ENCODE data around the gene EMP3.

The EMP3 gene

DNA sequence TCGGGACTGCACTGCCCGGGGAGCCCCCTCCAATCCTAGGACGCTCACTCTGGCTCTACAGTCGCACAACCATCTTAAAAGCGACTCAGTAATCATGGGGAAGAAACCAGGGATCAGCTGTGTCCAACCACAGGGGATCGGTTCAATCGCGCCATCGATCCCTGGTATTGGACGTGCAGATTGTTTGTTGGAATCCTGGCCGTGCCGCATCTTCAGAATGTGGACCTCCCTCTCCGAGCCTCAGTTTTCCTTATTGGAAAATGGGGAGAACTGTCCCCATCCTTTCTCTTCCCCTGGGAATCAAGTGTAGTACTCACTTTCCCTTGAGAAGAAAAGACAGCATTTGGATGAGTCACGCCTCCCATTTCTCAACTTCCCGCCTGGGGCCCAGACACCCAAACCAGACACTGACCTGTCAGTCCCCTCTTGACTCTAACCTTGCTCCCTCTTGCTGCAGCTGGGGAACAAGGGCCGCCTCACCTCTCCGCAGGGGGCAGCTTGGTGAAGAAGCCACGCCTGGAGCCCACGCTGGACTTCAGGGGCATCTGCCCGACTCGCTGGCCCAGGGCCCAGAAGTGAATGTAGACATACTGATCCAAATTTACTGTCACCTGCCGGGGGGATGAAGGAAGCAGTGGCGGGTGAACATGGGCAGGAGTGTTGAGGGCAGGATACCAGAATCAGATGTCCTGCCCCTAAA is 17.6 kb downstream of the EMP3 start:
- no peaks in the 10 kb centered on the region for H3K27me3 ChIP-seq (ENCODE audit: insufficient read depth, low read length)
- no peaks in the 10 kb centered on the region for H3K4me1 ChIP-seq (ENCODE audit: insufficient read depth, low read length)
- no peak overlapping the region for H3K4me3 ChIP-seq (ENCODE audit: low read length)
- no peak overlapping the region for H2AFZ ChIP-seq (ENCODE audit: low read depth, low read length)
- no peaks in the 10 kb centered on the region for H3K36me3 ChIP-seq (ENCODE audit: insufficient read depth, low read length)
- H3K9me3 ChIP-seq (ENCODE audit: low read length): no peaks in the 10 kb centered on the region

DNA sequence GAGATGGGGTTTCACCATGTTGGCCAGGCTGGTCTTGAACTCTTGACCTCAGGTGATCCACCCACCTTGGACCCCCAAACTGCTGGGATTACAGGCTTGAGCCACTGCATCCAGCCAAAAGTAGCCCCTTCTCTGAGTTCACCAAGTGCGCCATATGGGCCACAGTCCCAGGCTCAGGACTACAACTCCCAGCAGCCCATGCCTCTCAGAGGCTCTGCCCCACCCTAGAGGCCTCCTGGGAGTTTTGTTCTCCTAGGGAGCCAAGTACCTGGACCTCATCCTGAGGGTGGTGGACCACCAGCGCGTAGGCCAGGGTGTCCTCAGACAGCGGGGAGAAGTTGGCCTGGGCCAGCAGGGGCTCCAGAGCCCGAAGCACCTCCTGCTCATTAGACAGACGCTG is 19.5 kb downstream of the EMP3 start:
- H3K4me3 ChIP-seq (ENCODE audit: low read length): no peak overlapping the region
- H3K36me3 ChIP-seq (ENCODE audit: insufficient read depth, low read length): no peaks in the 10 kb centered on the region
- H3K9me3 ChIP-seq (ENCODE audit: low read length): no peaks in the 10 kb centered on the region
- H2AFZ ChIP-seq (ENCODE audit: low read depth, low read length): no peak overlapping the region
- no peaks in the 10 kb centered on the region for H3K27me3 ChIP-seq (ENCODE audit: insufficient read depth, low read length)
- no peaks in the 10 kb centered on the region for H3K4me1 ChIP-seq (ENCODE audit: insufficient read depth, low read length)

DNA sequence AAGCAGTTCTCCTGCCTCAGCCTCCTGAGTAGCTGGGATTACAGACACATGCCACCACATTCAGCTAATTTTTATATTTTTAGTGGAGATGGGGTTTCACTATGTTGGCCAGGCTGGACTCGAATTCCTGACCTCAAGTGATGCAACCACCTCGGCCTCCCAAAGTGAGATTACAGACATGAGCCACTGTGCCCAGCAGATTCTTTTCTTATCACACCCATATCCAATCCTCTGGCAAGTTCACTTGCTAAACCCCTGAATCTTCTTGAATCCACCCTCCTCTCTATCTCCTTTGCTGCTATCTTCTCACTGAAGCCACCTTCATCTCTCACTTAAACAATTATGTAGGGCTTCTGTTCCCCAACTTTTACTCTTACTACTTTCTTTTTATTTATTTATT is 20.8 kb downstream of the EMP3 start:
- H3K9me3 ChIP-seq (ENCODE audit: low read length): no peaks in the 10 kb centered on the region
- H2AFZ ChIP-seq (ENCODE audit: low read depth, low read length): no peak overlapping the region
- H3K4me3 ChIP-seq (ENCODE audit: low read length): no peak overlapping the region
- no peaks in the 10 kb centered on the region for H3K36me3 ChIP-seq (ENCODE audit: insufficient read depth, low read length)
- no peaks in the 10 kb centered on the region for H3K27me3 ChIP-seq (ENCODE audit: insufficient read depth, low read length)
- H3K4me1 ChIP-seq (ENCODE audit: insufficient read depth, low read length): no peaks in the 10 kb centered on the region

DNA sequence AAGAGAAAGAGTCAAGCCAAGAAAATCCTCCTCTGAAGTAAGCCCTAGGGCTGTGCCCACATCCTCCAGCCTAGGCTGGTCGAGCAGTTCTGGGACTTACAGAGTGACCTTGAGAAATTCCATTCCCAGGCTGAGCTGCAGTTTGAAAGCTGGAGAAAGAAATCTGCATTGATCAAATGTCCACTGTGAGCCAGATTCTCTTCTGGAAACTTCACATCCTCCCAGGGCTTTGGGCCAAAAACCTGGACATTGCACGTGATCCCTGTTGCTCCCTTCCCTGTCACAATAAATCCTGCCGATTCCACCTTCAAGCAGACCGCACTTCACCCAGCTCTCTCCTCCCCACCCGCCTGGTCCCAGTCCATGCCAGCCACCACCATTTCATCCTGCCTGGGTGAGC is 22.7 kb downstream of the EMP3 start:
- Histone ChIP-seq H3K27me3 (ENCODE audit: insufficient read depth, low read length) (no peaks in the 10 kb centered on the region), H3K9me3 (ENCODE audit: low read length) (no peaks in the 10 kb centered on the region), H3K4me1 (ENCODE audit: insufficient read depth, low read length) (no peaks in the 10 kb centered on the region), H2AFZ (ENCODE audit: low read depth, low read length) (no peak overlapping the region), H3K36me3 (ENCODE audit: insufficient read depth, low read length) (no peaks in the 10 kb centered on the region), H3K4me3 (ENCODE audit: low read length) (no peak overlapping the region)

DNA sequence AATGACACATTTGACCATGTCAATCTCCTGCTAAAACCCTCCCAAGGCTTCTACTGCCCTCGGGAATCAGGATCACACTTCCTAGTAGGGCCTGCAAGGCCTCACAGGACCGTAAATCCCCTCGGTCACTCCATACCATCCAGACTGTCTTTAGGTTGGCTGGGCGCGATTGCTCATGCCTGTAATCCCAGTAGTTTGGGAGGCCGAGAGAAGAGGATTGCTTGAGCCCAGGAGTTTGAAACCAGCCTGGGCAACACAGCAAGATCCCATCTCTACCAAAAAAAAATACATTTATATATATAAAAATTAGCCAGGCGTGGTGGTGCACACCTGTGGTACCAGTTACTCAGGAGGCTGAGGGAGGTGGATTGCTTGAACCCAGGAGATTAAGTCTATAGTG is 23.4 kb downstream of the EMP3 start:
- Histone ChIP-seq H3K4me1 (ENCODE audit: insufficient read depth, low read length) (no peaks in the 10 kb centered on the region), H3K36me3 (ENCODE audit: insufficient read depth, low read length) (no peaks in the 10 kb centered on the region), H3K27me3 (ENCODE audit: insufficient read depth, low read length) (no peaks in the 10 kb centered on the region), H3K4me3 (ENCODE audit: low read length) (no peak overlapping the region), H3K9me3 (ENCODE audit: low read length) (no peaks in the 10 kb centered on the region), H2AFZ (ENCODE audit: low read depth, low read length) (no peak overlapping the region)

DNA sequence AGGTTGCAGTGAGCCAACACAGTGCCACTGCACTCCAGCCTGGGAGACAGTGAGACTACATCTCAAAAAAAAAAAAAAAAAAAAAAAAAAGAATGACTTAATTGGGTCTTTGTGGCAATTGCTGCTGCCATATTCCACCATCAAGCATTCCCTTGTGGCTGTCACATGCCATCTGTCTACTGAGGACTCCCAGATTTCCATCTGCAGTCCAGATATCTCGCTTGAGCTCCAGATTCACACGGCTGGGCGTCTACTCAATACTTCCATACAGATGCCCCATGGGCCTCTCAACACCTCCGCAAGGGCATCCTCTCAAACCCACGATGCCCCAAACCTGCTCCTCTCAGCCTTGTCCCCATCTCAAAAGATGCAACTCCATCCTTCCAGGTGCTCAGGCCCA is 25.5 kb downstream of the EMP3 start:
- Histone ChIP-seq H3K27me3 (ENCODE audit: insufficient read depth, low read length) (no peaks in the 10 kb centered on the region), H3K4me3 (ENCODE audit: low read length) (no peak overlapping the region), H2AFZ (ENCODE audit: low read depth, low read length) (no peak overlapping the region), H3K36me3 (ENCODE audit: insufficient read depth, low read length) (no peaks in the 10 kb centered on the region), H3K9me3 (ENCODE audit: low read length) (no peaks in the 10 kb centered on the region), H3K4me1 (ENCODE audit: insufficient read depth, low read length) (peaks cover 15% of the 10 kb centered on the region)

DNA sequence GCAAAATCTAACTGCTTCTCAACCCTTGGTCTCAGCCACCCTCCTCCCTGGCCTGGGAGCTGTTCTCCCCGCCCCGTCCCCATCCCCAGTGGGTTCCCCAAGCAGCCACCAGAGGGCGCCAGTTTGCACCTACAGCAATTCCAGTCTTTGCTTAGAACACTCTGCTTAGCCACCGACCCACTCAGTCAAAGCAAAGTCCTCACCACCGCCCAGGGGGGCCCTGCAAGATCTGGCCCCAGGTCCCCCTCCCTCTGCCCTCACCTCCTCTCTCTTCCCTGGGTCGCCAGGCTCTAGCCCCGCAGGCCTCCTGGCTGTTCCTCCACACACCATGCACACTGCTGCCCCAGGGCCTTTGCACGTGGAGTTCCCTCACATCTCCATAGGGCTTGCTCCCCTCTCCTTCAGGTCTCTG is 26.0 kb downstream of the EMP3 start:
- H3K9me3 ChIP-seq (ENCODE audit: low read length): no peaks in the 10 kb centered on the region
- H3K36me3 ChIP-seq (ENCODE audit: insufficient read depth, low read length): no peaks in the 10 kb centered on the region
- H3K27me3 ChIP-seq (ENCODE audit: insufficient read depth, low read length): no peaks in the 10 kb centered on the region
- peaks cover 16% of the 10 kb centered on the region for H3K4me1 ChIP-seq (ENCODE audit: insufficient read depth, low read length)
- H3K4me3 ChIP-seq (ENCODE audit: low read length): no peak overlapping the region
- H2AFZ ChIP-seq (ENCODE audit: low read depth, low read length): no peak overlapping the region

DNA sequence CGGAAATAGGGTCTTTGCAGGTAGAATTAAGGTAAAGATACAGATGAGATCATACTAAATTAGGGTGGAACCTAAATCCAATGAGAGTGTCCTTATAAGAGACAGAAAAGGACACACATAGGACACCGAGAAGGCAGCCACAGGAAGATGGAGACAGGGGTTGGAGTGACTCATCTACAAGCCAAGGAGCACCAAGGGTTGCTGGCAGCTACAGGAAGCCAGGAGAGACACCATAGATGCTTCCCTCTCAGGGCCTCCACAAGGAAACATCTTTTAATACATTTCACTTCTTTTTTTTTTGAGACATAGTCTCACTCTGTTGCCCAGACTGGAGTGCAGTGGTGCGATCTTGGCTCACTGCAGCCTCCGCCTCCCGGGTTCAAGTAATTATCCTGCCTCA is 28.3 kb downstream of the EMP3 start:
- H3K4me3 ChIP-seq (ENCODE audit: low read length): no peak overlapping the region
- no peaks in the 10 kb centered on the region for H3K27me3 ChIP-seq (ENCODE audit: insufficient read depth, low read length)
- peaks cover 16% of the 10 kb centered on the region for H3K4me1 ChIP-seq (ENCODE audit: insufficient read depth, low read length)
- H3K9me3 ChIP-seq (ENCODE audit: low read length): no peaks in the 10 kb centered on the region
- no peaks in the 10 kb centered on the region for H3K36me3 ChIP-seq (ENCODE audit: insufficient read depth, low read length)
- H2AFZ ChIP-seq (ENCODE audit: low read depth, low read length): no peak overlapping the region

DNA sequence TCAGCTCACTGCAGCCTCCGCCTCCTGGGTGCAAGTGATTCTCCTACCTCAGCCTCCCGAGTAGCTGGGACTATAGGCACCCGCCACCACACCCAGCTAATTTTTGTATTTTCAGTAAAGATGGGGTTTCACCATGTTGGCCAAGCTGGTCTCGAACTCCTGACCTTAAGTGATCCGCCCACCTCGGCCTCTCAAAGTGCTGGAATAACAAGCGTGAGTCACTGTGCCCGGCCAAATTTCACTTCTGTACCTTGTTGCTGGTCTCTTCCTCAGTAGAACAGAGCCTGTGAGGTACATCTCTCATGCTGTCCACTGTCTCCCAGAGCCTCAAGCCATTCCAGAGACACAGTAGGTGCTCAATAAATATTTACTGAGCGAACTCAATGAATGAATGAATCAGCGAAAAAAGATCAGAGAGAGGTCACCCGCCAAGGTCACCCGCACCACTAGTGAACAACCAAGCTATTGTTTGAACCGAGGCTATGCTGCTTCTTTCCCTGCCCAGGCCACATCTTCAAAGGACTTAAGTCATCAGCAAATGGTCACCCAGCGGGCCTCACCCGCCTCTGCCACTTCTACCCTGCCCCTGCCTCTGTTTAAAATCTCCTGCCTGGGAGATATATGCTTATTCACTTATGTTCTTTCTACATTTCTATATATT is 29.1 kb downstream of the EMP3 start:
- Histone ChIP-seq H3K27me3 (ENCODE audit: insufficient read depth, low read length) (no peaks in the 10 kb centered on the region), H3K36me3 (ENCODE audit: insufficient read depth, low read length) (no peaks in the 10 kb centered on the region)

DNA sequence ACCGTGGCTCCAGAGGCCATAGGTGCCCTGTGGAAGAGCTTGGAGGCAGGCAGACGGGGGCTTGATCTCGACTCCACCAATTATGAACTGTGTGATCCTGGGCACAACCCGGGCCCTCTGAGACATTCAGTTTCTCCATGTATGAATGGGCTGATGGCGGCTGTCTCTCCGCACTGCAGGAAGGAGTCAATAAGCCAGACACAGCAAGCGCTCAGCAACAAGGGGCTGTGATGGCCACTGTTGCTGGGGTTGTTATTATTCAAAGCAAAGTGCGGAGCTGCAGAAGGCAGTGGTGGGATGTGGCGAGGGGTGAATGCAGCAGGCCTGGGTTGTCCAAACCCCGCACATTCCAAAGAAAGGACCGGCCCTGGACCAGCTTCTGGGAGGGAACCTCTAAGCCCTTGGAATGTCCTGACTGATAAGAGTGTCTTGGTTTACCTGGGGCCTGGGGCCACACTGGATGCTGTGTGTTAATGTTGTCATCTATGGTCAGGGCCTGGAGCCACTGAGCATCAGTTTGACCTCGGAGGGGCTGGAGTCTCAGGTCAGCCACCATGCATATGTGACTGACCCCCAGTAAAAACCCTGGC is 30.1 kb downstream of the EMP3 start:
- no peak overlapping the region for H2AFZ ChIP-seq (ENCODE audit: low read depth, low read length)
- no peaks in the 10 kb centered on the region for H3K9me3 ChIP-seq (ENCODE audit: low read length)
- no peaks in the 10 kb centered on the region for H3K36me3 ChIP-seq (ENCODE audit: insufficient read depth, low read length)
- no peak overlapping the region for H3K4me3 ChIP-seq (ENCODE audit: low read length)
- peaks cover 16% of the 10 kb centered on the region for H3K4me1 ChIP-seq (ENCODE audit: insufficient read depth, low read length)
- H3K27me3 ChIP-seq (ENCODE audit: insufficient read depth, low read length): no peaks in the 10 kb centered on the region

More for the DNA sequence above, 29.1 kb downstream of the EMP3 start:
- Histone ChIP-seq H3K9me3 (ENCODE audit: low read length) (no peaks in the 10 kb centered on the region), H3K4me1 (ENCODE audit: insufficient read depth, low read length) (peaks cover 16% of the 10 kb centered on the region), H3K4me3 (ENCODE audit: low read length) (no peak overlapping the region), H2AFZ (ENCODE audit: low read depth, low read length) (no peak overlapping the region)

DNA sequence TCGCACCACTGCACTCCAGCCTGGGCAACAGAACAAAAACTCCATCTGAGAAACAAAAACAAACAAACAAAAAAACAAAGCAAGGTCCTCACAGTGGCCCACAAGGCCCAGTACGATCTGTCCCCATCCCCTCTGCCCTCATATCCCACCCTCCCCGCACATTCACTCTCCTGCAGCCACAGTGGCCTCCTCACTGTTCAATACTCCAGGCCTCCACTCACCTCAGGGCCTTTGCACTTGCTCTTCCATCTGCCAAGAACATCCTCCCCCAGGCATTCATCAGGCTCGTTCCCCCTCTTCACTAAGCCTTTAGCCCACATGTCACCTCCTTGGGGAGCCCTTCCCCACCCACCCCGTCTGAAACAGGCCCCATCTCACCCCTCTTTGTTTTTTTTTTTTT is 33.8 kb downstream of the EMP3 start:
- Histone ChIP-seq H3K36me3 (ENCODE audit: insufficient read depth, low read length) (no peaks in the 10 kb centered on the region), H3K4me3 (ENCODE audit: low read length) (no peak overlapping the region), H2AFZ (ENCODE audit: low read depth, low read length) (no peak overlapping the region), H3K27me3 (ENCODE audit: insufficient read depth, low read length) (no peaks in the 10 kb centered on the region), H3K9me3 (ENCODE audit: low read length) (no peaks in the 10 kb centered on the region), H3K4me1 (ENCODE audit: insufficient read depth, low read length) (peaks cover 16% of the 10 kb centered on the region)

DNA sequence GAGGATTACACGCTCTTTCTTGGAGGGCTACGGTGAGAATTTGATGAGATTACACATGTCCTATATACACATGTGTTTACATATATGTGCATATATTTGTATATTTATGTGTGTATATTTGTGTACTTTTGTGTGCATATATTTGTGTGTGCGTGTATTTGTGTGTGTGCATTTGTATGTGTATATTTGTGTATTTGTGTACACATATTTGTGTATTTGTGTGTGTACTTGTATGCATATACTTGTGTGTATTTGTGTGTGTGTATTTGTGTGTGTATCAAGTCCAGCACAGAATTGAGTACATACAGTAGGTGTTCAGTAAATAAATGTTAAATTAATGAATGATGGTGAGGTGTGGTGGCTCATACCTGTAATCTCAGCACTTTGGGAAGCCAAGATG is 36.6 kb downstream of the EMP3 start:
- no peak overlapping the region for H3K4me3 ChIP-seq (ENCODE audit: low read length)
- H3K27me3 ChIP-seq (ENCODE audit: insufficient read depth, low read length): no peaks in the 10 kb centered on the region
- no peaks in the 10 kb centered on the region for H3K36me3 ChIP-seq (ENCODE audit: insufficient read depth, low read length)
- no peaks in the 10 kb centered on the region for H3K4me1 ChIP-seq (ENCODE audit: insufficient read depth, low read length)
- no peaks in the 10 kb centered on the region for H3K9me3 ChIP-seq (ENCODE audit: low read length)
- H2AFZ ChIP-seq (ENCODE audit: low read depth, low read length): no peak overlapping the region

DNA sequence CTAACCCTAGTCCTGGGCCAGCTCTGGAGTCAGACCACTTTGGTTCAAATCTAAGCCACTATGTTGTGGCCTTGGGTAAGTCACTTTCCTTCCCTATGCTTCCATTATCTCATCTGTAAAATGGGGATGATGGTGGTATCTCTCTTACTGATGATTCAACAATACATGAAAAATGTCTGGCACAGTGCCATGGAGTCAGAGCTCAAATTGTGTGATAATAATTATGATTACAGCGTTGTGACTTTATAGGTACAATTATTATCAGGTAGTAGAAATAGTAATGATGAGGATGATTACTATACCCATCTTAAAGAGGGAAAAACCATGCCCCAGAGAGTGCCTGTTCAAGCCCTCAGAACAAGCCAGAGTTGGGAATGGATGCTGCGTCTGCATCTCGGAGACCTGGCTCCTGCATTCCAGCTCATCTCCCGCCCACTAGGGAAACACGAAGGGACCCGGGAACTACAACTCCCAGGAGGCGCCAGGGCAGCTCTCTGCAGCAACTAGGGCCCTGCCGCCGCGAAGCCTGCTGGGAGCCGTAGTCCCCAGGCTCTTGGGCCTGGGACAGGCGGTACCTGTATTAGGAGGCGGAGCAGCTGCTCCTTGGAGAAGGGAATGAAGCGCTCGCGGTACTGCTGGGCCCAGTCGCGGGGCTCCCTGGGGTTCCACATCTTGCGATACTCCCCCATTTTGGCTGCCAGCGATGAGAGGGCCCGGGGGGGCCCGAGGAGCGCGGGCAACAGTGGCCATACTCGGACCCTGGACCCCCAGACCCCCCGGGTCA is 37.6 kb downstream of the EMP3 start:
- no peaks in the 10 kb centered on the region for H3K4me1 ChIP-seq (ENCODE audit: insufficient read depth, low read length)
- peak overlapping the region; percentile 55 for H3K4me3 ChIP-seq (ENCODE audit: low read length)
- H3K27me3 ChIP-seq (ENCODE audit: insufficient read depth, low read length): no peaks in the 10 kb centered on the region
- H3K9me3 ChIP-seq (ENCODE audit: low read length): no peaks in the 10 kb centered on the region
- no peaks in the 10 kb centered on the region for H3K36me3 ChIP-seq (ENCODE audit: insufficient read depth, low read length)
- peak overlapping the region; percentile 48 for H2AFZ ChIP-seq (ENCODE audit: low read depth, low read length)
